ENCODE results near the gene SLC29A3. TPM values are rescaled to one million over a fixed set of nuclear protein-coding genes. Genes with fewer than 3 reads are reported as not detected.

SLC29A3 gene
- total RNA-seq, 2 donors from 2014 or later, result 14.1 to 16.8 TPM

GRCh38 chr10:71321386-71321785 is 2.3 kb downstream of the SLC29A3 start:
- Histone ChIP-seq H3K4me1 (ENCODE audit: control insufficient read depth, insufficient read depth, low read length) (peaks cover 7% of the 10 kb centered on the region), H3K4me3 (ENCODE audit: low read length) (no peak overlapping the region), H3K36me3 (ENCODE audit: control insufficient read depth, insufficient read depth, low read length) (peaks cover 15% of the 10 kb centered on the region), H3K27me3 (ENCODE audit: control insufficient read depth, insufficient read depth, low read length, poor library complexity, severe bottlenecking) (no peaks in the 10 kb centered on the region), H3K27ac (ENCODE audit: low read depth, low read length) (no peak overlapping the region), H3K9ac (ENCODE audit: extremely low read depth, low read length, poor library complexity, severe bottlenecking) (no peak overlapping the region), H3K9me3 (ENCODE audit: control insufficient read depth, low read length) (no peaks in the 10 kb centered on the region)
- no peak overlapping the region for H3K27ac Mint-ChIP-seq
- H3K4me1 Mint-ChIP-seq, result peaks cover 16% of the 10 kb centered on the region
- H3K27me3 Mint-ChIP-seq (ENCODE audit: insufficient read depth), result no peaks in the 10 kb centered on the region
- 88 to 100% methylated on average over 1 of the region's 1 CpG for WGBS, 2 experiments (ENCODE audit: insufficient coverage in 1 of 2, insufficient read length in 1 of 2)
- H3K36me3 Mint-ChIP-seq (ENCODE audit: low read depth), result peaks cover 25% of the 10 kb centered on the region
- TF ChIP-seq CTCF (conservative IDR thresholded peaks at IDR 0.05), result no peak
- no peak overlapping the region for H3K4me3 Mint-ChIP-seq
- no peaks in the 10 kb centered on the region for H3K9me3 Mint-ChIP-seq
- DNase-seq, result no peak

- Histone ChIP-seq H3K4me1 (ENCODE audit: control insufficient read depth, insufficient read depth, low read length) (peaks cover 7% of the 10 kb centered on the region), H3K4me3 (ENCODE audit: low read length) (no peak overlapping the region), H3K36me3 (ENCODE audit: control insufficient read depth, insufficient read depth, low read length) (peaks cover 15% of the 10 kb centered on the region), H3K9ac (ENCODE audit: extremely low read depth, low read length, poor library complexity, severe bottlenecking) (no peak overlapping the region), H3K27me3 (ENCODE audit: control insufficient read depth, insufficient read depth, low read length, poor library complexity, severe bottlenecking) (no peaks in the 10 kb centered on the region), H3K9me3 (ENCODE audit: control insufficient read depth, low read length) (no peaks in the 10 kb centered on the region), H3K27ac (ENCODE audit: low read depth, low read length) (no peak overlapping the region)
- peaks cover 10% of the 10 kb centered on the region for H3K4me1 Mint-ChIP-seq
- no peak overlapping the region for H3K27ac Mint-ChIP-seq
- no peaks in the 10 kb centered on the region for H3K9me3 Mint-ChIP-seq
- no peak overlapping the region for H3K4me3 Mint-ChIP-seq
- no peak for TF ChIP-seq CTCF (conservative IDR thresholded peaks at IDR 0.05)
- 88 to 90% methylated on average over 3 to 4 of the region's 4 CpGs for WGBS, 2 experiments (ENCODE audit: insufficient coverage in 1 of 2, insufficient read length in 1 of 2)
- peaks cover 30% of the 10 kb centered on the region for H3K36me3 Mint-ChIP-seq (ENCODE audit: low read depth)
- H3K27me3 Mint-ChIP-seq (ENCODE audit: insufficient read depth), result no peaks in the 10 kb centered on the region
- DNase-seq, result no peak
These were observed 4.3 kb downstream of the SLC29A3 start for GRCh38 chr10:71323407-71323806.

- Histone ChIP-seq H3K27ac (ENCODE audit: low read depth, low read length) (no peak overlapping the region), H3K4me1 (ENCODE audit: control insufficient read depth, insufficient read depth, low read length) (peaks cover 5% of the 10 kb centered on the region), H3K27me3 (ENCODE audit: control insufficient read depth, insufficient read depth, low read length, poor library complexity, severe bottlenecking) (no peaks in the 10 kb centered on the region), H3K4me3 (ENCODE audit: low read length) (no peak overlapping the region), H3K9me3 (ENCODE audit: control insufficient read depth, low read length) (no peaks in the 10 kb centered on the region), H3K36me3 (ENCODE audit: control insufficient read depth, insufficient read depth, low read length) (peaks cover 15% of the 10 kb centered on the region), H3K9ac (ENCODE audit: extremely low read depth, low read length, poor library complexity, severe bottlenecking) (no peak overlapping the region)
- 93 to 100% methylated on average over 3 to 9 of the region's 9 CpGs for WGBS, 2 experiments (ENCODE audit: insufficient coverage in 1 of 2, insufficient read length in 1 of 2)
- Mint-ChIP-seq H3K27ac (peak overlapping the region; percentile 35), H3K27me3 (ENCODE audit: insufficient read depth) (no peaks in the 10 kb centered on the region), H3K36me3 (ENCODE audit: low read depth) (peaks cover 33% of the 10 kb centered on the region), H3K9me3 (no peaks in the 10 kb centered on the region), H3K4me3 (no peak overlapping the region), H3K4me1 (peaks cover 8% of the 10 kb centered on the region)
- TF ChIP-seq CTCF (conservative IDR thresholded peaks at IDR 0.05), result no peak
- DNase-seq, result no peak
These were observed 5.7 kb downstream of the SLC29A3 start for GRCh38 chr10:71324743-71325142.

Data from endodermal cell (in vitro differentiated cells).